ENCODE results near the gene PRKCE.

GRCh38 chr2:45765007-45765727 lies 113.7 kb downstream of the PRKCE start:
- TF ChIP-seq CTCF (IDR thresholded peaks at IDR 0.05): no peak
- TF ChIP-seq SIN3A (IDR thresholded peaks at IDR 0.05; ENCODE audit: borderline replicate concordance, insufficient read depth, low read depth, low read length): no peak
- no peak for TF ChIP-seq POLR2AphosphoS5 (IDR thresholded peaks at IDR 0.05; ENCODE audit: low read depth, low read length)
- TF ChIP-seq TCF7L2 (IDR thresholded peaks at IDR 0.05; ENCODE audit: low read depth, low read length): no peak
